ENCODE data around the gene NCAPD3.
A peak's percentile ranks its signal among the peaks of the same experiment; 100 is the strongest.
"Not testable (repeated sequence)": the region's sequence is repeated elsewhere in the genome, so short reads cannot be mapped to it uniquely, and the experiment has no call there.

NCAPD3 gene

DNA sequence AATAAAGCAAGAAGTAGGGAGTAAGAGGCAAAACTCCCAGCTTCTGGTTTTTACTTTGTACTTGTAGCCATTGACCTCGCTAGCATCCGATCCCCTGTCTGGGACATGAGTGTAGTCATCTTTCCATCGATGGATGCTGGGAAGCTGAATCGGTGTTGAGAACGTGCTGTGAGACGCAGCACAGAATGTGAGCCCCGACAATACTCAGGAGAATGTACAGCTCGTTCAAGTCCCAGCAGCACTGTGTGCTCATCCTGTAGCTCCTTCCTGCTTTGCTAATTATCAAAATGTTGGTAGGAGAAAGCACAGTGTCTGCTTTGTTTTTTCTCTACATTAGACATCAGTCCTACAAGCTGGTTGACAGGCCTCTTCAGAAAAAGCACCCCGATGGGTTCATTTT is 98.3 kb downstream of the NCAPD3 start:
- H3K4me3 ChIP-seq (ENCODE audit: low read length) = no peak overlapping the region
- peaks cover 29% of the 10 kb centered on the region for H3K4me1 ChIP-seq (ENCODE audit: insufficient read depth, low read length)
- 93% methylated on average over 9 of the region's 9 CpGs for WGBS
- H3K9ac ChIP-seq (ENCODE audit: low read depth, low read length) = no peak overlapping the region
- no peaks in the 10 kb centered on the region for H3K36me3 ChIP-seq (ENCODE audit: insufficient read depth, low read length)
- H3K27ac ChIP-seq (ENCODE audit: low read depth, low read length) = no peak overlapping the region
- peaks cover 22% of the 10 kb centered on the region for H3K27me3 ChIP-seq (ENCODE audit: insufficient read depth, low read length)
- no peaks in the 10 kb centered on the region for H3K9me3 ChIP-seq (ENCODE audit: insufficient read depth, low read depth, low read length)

DNA sequence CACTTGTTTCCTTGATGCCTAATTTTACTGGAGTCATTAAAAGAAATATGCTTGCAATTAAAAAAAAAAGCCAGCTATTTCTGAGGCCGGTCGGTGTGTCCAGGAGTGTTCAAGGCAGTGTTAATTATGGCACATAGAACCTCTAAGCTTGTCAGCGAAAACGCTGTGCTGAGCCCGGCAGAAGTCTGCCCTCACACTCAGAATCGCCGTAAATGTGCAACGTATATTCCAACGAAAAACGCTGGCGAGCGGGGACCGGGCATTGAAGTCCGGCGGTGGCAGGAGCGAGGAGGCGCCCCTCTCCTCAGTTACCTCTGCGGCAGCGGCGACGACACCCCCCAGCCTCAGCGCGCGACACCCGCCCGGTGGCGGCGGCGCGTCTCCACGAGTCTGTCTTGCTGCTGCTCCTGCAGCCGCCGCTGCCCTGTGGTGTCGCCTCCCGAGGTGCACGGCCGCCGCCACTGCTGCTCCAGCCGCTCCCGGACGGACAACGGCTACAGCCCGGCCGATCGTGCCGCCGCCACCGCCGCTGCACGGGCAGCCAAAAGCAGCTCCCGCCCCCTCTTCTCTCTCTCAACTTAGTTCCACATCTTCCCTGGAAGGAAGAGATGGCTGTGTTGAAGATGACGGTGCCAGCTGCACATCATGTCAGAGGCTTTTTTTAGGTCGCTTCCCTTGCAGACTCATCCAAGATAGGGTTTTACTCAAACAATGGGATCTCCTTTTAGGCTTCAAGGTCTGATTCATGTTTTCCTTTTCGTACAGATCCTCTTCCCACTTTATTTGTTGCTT is 98.9 kb downstream of the NCAPD3 start:
- Histone ChIP-seq H3K9me3 (ENCODE audit: insufficient read depth, low read depth, low read length) (no peaks in the 10 kb centered on the region), H3K4me1 (ENCODE audit: insufficient read depth, low read length) (peaks cover 36% of the 10 kb centered on the region), H3K36me3 (ENCODE audit: insufficient read depth, low read length) (no peaks in the 10 kb centered on the region), H3K27ac (ENCODE audit: low read depth, low read length) (no peak overlapping the region), H3K4me3 (ENCODE audit: low read length) (peak overlapping the region; percentile 48), H3K9ac (ENCODE audit: low read depth, low read length) (peak overlapping the region; percentile 59), H3K27me3 (ENCODE audit: insufficient read depth, low read length) (peaks cover 22% of the 10 kb centered on the region)
- 58% methylated on average over 52 of the region's 54 CpGs for WGBS

DNA sequence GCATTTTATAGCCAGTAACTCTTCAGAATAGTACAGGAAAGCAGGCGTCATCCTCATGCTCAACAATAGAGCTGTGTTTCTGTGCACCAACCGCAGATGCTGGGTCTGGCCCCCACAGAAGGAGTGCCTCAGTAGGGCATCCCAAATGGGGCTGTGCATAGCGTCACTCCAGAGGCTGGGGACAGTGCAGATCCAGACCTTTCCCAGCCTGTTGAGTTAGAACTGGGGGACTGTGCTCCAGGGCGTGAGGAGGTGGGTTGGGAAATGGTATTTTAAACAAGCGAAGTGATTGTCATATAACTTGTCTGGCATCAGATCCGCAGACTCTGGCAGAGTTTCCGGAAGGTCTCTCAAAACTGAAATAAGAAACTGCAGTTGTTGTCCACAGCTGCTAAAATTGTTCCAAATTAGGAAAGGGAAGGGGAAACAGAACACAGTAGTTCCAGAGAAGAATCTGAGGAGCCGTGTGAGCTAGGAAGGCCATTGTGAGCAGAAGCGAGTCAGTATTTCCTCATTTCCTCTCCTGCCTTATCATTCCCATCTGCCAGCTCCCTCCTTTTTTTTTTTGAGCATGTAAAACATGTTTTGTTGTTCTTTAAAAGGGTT is 102.7 kb downstream of the NCAPD3 start:
- H3K27ac ChIP-seq (ENCODE audit: low read depth, low read length) = no peak overlapping the region
- no peak overlapping the region for H3K4me3 ChIP-seq (ENCODE audit: low read length)
- 89% methylated on average over 9 of the region's 9 CpGs for WGBS

DNA sequence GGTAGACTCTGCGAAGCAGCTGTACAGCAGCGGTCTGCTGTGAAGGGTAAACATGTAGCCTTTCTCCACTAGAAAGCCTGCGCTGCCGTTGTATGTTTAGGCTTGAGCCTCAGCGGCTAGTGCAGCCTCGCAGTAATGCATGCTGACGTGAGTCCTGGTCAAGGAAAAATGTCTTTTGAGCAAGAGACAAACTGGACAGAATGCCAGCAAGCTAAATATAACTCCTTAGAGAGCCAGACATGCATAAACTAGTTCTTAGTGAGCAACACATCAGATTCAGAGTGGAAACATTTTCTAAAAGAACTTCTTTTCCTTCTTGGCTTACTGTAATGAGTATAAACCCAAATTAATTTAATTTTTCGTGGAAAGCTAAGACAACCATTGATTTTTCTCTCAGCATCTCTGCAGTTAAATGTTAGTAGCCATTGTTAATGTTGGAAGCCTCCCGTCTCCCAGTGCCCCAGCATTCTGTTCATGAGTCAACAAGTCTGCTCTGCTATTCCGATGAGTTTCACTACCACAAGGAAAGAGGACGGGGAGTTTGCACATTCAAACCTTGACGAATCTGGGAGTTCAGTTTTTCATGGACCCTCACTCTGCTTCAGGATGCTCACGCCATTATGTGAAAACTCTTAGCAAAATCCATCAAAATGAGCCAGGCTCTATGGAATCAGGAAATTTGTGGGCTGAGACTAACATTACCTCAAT is 103.5 kb downstream of the NCAPD3 start:
- WGBS = 88% methylated on average over 12 of the region's 13 CpGs
- Histone ChIP-seq H3K36me3 (ENCODE audit: insufficient read depth, low read length) (no peaks in the 10 kb centered on the region), H3K4me1 (ENCODE audit: insufficient read depth, low read length) (peaks cover 38% of the 10 kb centered on the region), H3K9ac (ENCODE audit: low read depth, low read length) (no peak overlapping the region), H3K27me3 (ENCODE audit: insufficient read depth, low read length) (peaks cover 18% of the 10 kb centered on the region), H3K4me3 (ENCODE audit: low read length) (no peak overlapping the region), H3K9me3 (ENCODE audit: insufficient read depth, low read depth, low read length) (no peaks in the 10 kb centered on the region), H3K27ac (ENCODE audit: low read depth, low read length) (no peak overlapping the region)

More for the DNA sequence above, 102.7 kb downstream of the NCAPD3 start:
- no peaks in the 10 kb centered on the region for H3K9me3 ChIP-seq (ENCODE audit: insufficient read depth, low read depth, low read length)
- H3K9ac ChIP-seq (ENCODE audit: low read depth, low read length) = no peak overlapping the region
- peaks cover 40% of the 10 kb centered on the region for H3K4me1 ChIP-seq (ENCODE audit: insufficient read depth, low read length)
- peaks cover 22% of the 10 kb centered on the region for H3K27me3 ChIP-seq (ENCODE audit: insufficient read depth, low read length)
- H3K36me3 ChIP-seq (ENCODE audit: insufficient read depth, low read length) = no peaks in the 10 kb centered on the region

DNA sequence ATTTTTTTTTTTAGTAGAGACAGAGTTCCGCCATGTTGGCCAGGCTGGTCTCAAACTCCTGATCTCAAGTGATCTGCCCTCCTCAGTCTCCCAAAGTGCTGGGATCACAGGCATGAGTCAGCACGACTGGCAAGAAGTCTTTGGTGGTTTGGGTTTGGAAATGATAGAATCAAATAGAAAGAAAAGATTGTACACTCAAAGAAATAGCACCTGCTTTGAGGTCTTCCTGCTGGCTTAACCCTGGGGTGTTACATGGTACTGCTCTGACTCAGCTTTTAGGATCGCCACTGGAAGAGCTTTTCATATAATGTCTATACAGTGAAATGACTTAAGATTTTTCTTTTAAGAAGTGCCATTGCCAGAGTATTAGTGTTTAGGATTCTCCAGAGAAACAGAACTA is 104.7 kb downstream of the NCAPD3 start:
- no peaks in the 10 kb centered on the region for H3K9me3 ChIP-seq (ENCODE audit: insufficient read depth, low read depth, low read length)
- H3K27me3 ChIP-seq (ENCODE audit: insufficient read depth, low read length) = peaks cover 6% of the 10 kb centered on the region
- H3K27ac ChIP-seq (ENCODE audit: low read depth, low read length) = no peak overlapping the region
- H3K9ac ChIP-seq (ENCODE audit: low read depth, low read length) = no peak overlapping the region
- H3K4me1 ChIP-seq (ENCODE audit: insufficient read depth, low read length) = peaks cover 37% of the 10 kb centered on the region
- H3K4me3 ChIP-seq (ENCODE audit: low read length) = no peak overlapping the region
- H3K36me3 ChIP-seq (ENCODE audit: insufficient read depth, low read length) = no peaks in the 10 kb centered on the region
- WGBS = 89% methylated on average over 3 of the region's 3 CpGs

DNA sequence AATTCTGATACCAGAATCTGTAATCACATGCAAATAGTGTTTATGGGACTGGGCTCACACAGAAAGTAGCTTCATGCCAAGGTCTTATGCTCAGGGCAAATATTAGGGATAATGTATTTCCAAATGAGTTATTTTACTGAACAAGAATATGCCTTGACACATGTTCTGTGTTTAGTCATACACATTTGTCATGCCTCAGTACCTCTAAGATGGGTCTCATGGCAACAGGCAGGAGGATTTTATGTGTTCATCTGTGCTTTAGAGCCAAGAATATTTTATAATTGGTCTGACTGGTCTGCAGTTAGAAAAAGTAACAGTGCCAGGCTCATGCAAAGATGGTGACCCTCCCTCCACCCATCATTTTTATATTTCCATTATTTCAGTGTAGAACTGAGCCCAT is 105.8 kb downstream of the NCAPD3 start:
- Histone ChIP-seq H3K9me3 (ENCODE audit: insufficient read depth, low read depth, low read length) (no peaks in the 10 kb centered on the region), H3K27me3 (ENCODE audit: insufficient read depth, low read length) (no peaks in the 10 kb centered on the region), H3K36me3 (ENCODE audit: insufficient read depth, low read length) (no peaks in the 10 kb centered on the region), H3K4me1 (ENCODE audit: insufficient read depth, low read length) (peaks cover 37% of the 10 kb centered on the region), H3K9ac (ENCODE audit: low read depth, low read length) (no peak overlapping the region), H3K27ac (ENCODE audit: low read depth, low read length) (no peak overlapping the region), H3K4me3 (ENCODE audit: low read length) (no peak overlapping the region)

DNA sequence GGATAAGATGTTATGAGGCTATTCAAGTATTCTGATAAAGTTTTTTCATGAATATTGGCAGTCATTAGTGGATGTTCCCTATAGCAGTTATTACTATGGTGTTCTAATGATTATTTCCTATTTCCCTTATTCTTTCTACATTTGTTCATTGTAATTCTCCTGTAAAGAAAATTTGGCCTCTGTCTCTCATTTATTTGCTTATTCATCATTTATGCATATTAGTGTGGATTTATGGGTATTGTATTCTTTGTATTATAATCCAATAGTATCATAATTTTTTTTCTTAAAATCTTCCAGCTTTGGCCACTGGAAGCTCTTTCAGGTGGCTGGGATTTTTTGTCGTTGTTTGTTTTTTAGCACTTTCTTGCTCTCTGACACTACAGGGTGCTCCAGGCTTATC is 107.6 kb downstream of the NCAPD3 start:
- H3K27me3 ChIP-seq (ENCODE audit: insufficient read depth, low read length) = no peaks in the 10 kb centered on the region
- H3K9ac ChIP-seq (ENCODE audit: low read depth, low read length) = no peak overlapping the region
- H3K4me1 ChIP-seq (ENCODE audit: insufficient read depth, low read length) = peaks cover 36% of the 10 kb centered on the region
- H3K36me3 ChIP-seq (ENCODE audit: insufficient read depth, low read length) = no peaks in the 10 kb centered on the region
- 96% methylated on average over 1 of the region's 1 CpG for WGBS
- H3K9me3 ChIP-seq (ENCODE audit: insufficient read depth, low read depth, low read length) = no peaks in the 10 kb centered on the region
- H3K4me3 ChIP-seq (ENCODE audit: low read length) = no peak overlapping the region
- no peak overlapping the region for H3K27ac ChIP-seq (ENCODE audit: low read depth, low read length)

DNA sequence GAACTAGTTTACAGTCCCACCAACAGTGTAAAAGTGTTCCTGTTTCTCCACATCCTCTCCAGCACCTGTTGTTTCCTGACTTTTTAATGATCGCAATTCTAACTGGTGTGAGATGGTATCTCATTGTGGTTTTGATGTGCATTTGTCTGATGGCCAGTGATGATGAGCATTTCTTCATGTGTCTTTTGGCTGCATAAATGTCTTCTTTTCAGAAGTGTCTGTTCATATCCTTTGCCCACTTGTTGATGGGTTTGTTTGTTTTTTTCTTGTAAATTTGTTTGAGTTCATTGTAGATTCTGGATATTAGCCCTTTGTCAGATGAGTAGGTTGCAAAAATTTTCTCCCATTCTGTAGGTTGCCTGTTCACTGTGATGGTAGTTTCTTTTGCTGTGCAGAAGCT is 110.0 kb downstream of the NCAPD3 start:
- H3K9me3 ChIP-seq (ENCODE audit: insufficient read depth, low read depth, low read length); H3K36me3 ChIP-seq (ENCODE audit: insufficient read depth, low read length); H3K4me3 ChIP-seq (ENCODE audit: low read length); H3K27me3 ChIP-seq (ENCODE audit: insufficient read depth, low read length); H3K27ac ChIP-seq (ENCODE audit: low read depth, low read length); H3K9ac ChIP-seq (ENCODE audit: low read depth, low read length): not testable (repeated sequence)
- H3K4me1 ChIP-seq (ENCODE audit: insufficient read depth, low read length) = peaks cover 26% of the 10 kb centered on the region
- WGBS = 100% methylated on average over 1 of the region's 1 CpG

DNA sequence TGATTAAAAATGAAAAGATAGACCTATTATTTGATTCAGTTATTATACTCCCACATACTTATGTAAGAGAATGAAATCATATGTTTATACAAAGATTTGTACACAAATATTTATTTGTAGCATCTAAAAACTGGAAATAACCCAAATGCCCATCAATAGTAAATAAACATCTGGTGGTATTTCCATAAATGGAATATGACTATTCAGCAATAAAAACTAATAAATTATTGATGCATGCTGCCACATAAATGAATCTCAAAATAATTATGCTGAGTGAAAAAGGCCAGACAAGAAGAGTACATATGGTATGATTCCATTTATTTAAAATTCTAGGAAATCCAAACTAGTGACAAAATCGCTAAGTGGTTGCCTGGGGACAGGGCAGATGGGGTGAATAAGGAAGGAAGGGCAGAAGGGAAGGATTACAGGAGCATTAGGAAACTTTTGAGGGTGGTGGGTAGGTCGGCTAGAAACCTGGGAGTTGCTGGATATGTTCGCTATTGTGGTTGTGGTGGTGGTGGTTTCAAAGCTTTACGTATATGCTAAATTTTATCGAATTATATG is 113.4 kb downstream of the NCAPD3 start:
- H3K4me1 ChIP-seq (ENCODE audit: insufficient read depth, low read length) = peaks cover 13% of the 10 kb centered on the region
- H3K4me3 ChIP-seq (ENCODE audit: low read length) = no peak overlapping the region
- 93% methylated on average over 4 of the region's 5 CpGs for WGBS
- peaks cover 4% of the 10 kb centered on the region; the same call in 1 of the 2 replicates for H3K9me3 ChIP-seq (ENCODE audit: insufficient read depth, low read depth, low read length)
- H3K27me3 ChIP-seq (ENCODE audit: insufficient read depth, low read length) = no peaks in the 10 kb centered on the region
- no peak overlapping the region for H3K9ac ChIP-seq (ENCODE audit: low read depth, low read length)
- H3K27ac ChIP-seq (ENCODE audit: low read depth, low read length) = no peak overlapping the region
- H3K36me3 ChIP-seq (ENCODE audit: insufficient read depth, low read length) = no peaks in the 10 kb centered on the region

Data from HUES64 (cell line).